ENCODE measurements around the gene SIK1.
"Not testable (repeated sequence)": the region's sequence is repeated elsewhere in the genome, so short reads cannot be mapped to it uniquely, and the experiment has no call there.

DNA sequence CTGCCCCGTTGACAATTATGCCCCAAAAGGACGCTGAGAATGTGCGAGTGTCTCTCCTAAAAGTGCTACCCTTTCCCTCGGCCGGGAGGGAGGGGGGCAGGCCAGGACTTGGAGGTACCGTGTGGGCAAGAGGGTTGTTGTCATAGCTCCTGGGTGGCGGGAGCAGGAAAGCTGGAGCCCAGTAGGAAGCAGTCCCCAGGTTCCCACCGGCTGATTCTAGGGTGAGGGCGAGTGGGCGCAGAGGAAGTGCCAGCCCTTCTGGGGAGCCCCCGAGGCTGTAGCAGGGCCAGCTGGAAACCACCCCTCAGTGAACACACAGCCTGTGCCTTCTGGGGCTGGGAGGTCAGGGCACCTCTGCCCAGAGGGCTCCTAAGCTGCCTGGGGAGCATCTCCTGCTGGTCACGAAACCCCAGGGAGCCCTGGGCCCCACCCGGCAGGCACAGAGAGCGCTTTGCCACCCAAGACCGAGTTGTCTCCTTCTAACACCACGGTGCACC is 47.3 kb downstream of the SIK1 start:
- TF ChIP-seq CTCF (IDR thresholded peaks at IDR 0.05); ZFX (IDR thresholded peaks at IDR 0.05; ENCODE audit: borderline replicate concordance): not testable (repeated sequence)

Measured in 22Rv1 (cell line).